Measurements from ENCODE around the gene BRINP1.

DNA sequence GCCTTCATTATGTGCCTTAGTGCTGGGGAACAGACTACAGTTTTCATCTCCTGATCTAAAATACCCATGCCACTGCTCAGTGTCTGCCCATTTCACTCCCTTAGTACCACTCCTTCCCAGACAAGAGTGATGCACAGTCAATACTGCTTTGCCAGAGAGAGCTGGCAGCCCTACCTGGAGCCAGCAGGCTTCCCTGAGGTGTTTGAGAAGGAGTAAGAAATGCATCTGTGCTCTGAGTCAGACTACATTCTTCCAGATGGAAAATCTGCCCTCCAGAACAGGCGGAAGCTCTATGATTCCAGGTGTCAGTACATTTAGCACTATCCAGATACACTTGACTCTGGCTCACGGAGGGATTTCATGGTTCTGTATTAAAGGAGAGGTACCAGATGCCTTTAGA is 209.8 kb downstream of the BRINP1 start:
- TF ChIP-seq RBBP5 (conservative IDR thresholded peaks at IDR 0.05): no peak
- TF ChIP-seq, protein P1, sequence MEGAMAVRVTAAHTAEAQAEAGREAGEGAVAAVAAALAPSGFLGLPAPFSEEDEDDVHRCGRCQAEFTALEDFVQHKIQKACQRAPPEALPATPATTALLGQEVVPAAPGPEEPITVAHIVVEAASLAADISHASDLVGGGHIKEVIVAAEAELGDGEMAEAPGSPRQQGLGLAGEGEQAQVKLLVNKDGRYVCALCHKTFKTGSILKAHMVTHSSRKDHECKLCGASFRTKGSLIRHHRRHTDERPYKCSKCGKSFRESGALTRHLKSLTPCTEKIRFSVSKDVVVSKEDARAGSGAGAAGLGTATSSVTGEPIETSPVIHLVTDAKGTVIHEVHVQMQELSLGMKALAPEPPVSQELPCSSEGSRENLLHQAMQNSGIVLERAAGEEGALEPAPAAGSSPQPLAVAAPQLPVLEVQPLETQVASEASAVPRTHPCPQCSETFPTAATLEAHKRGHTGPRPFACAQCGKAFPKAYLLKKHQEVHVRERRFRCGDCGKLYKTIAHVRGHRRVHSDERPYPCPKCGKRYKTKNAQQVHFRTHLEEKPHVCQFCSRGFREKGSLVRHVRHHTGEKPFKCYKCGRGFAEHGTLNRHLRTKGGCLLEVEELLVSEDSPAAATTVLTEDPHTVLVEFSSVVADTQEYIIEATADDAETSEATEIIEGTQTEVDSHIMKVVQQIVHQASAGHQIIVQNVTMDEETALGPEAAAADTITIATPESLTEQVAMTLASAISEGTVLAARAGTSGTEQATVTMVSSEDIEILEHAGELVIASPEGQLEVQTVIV (IDR thresholded peaks at IDR 0.05; ENCODE audit: borderline replicate concordance, partially characterized antibody): no peak
- TF ChIP-seq EZH2 (IDR thresholded peaks at IDR 0.05; ENCODE audit: borderline replicate concordance, control insufficient read depth, low read depth, low read length): no peak

Measured in GM12878 (cell line).